Transverse colon (tissue), 3 donors: ENCODE data around the gene DCAF8L1.

Experiments used
- EP300 ChIP-seq: sonication (generic); formaldehyde crosslinking; IDR thresholded peaks from one replicate; pipeline ENCODE4 v1.6.1; 2017; ENCODE audit warnings: antibody characterized with exemption, low read depth
- POLR2A ChIP-seq: fragments of 450-650 bp; IDR thresholded peaks from one replicate; pipeline ENCODE4 v1.6.1; 2016; ENCODE audit warnings: antibody characterized with exemption, mild to moderate bottlenecking, moderate library complexity
- TF ChIP-seq, protein P1 (sequence below), 5 experiments: fragments of 200-600 bp in 3 of 5; fragments of 450-650 bp in 2 of 5; sonication (generic) in 3 of 5; IDR thresholded peaks; 1 replicate in 2 of 5; 2 replicates in 3 of 5; pipeline ENCODE4 v1.5.1; 2016 to 2017; ENCODE audit warnings: antibody characterized with exemption in 5 of 5, inconsistent platforms in 3 of 5, mild to moderate bottlenecking in 2 of 5, moderate library complexity in 1 of 5

DNA sequence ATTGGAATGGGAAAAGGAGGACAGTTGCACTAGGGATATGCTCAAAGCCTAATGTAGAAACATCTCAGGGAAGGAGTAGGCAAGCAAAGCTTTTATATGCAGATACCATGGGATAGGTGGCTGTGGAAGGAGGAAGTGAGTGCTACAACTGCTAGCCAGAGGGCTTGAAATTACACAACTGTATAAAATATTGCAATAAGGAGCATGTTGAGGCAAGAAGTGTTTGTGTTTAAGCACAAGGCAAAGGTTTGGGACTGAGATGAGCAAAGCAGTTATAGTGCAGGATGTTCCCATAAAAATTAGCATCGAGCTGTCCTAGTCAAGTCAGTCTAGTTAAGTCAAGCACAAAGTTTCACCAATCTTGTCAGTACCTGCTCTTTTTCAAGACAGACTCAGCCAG is 35.6 kb upstream of the DCAF8L1 start:
- TF ChIP-seq POLR2A = no peak
- TF ChIP-seq, protein P1, sequence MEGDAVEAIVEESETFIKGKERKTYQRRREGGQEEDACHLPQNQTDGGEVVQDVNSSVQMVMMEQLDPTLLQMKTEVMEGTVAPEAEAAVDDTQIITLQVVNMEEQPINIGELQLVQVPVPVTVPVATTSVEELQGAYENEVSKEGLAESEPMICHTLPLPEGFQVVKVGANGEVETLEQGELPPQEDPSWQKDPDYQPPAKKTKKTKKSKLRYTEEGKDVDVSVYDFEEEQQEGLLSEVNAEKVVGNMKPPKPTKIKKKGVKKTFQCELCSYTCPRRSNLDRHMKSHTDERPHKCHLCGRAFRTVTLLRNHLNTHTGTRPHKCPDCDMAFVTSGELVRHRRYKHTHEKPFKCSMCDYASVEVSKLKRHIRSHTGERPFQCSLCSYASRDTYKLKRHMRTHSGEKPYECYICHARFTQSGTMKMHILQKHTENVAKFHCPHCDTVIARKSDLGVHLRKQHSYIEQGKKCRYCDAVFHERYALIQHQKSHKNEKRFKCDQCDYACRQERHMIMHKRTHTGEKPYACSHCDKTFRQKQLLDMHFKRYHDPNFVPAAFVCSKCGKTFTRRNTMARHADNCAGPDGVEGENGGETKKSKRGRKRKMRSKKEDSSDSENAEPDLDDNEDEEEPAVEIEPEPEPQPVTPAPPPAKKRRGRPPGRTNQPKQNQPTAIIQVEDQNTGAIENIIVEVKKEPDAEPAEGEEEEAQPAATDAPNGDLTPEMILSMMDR (IDR thresholded peaks at IDR 0.05) = no peak
- TF ChIP-seq EP300 = no peak
